GM13977 (cell line): ENCODE data around the gene SH3RF3.

Experiments used
- DNase-seq: peaks from one replicate; pipeline ENCODE4 v3.0.0; 2012; ENCODE audit warnings: low spot score
- CTCF ChIP-seq: IDR thresholded peaks from 2 replicates; pipeline ENCODE4 v1.5.1; 2012; ENCODE audit warnings: mild to moderate bottlenecking, control low read depth; ENCODE audit not compliant: insufficient read depth; ENCODE audit errors: extremely low read depth, missing control alignments
- in situ Hi-C: fragments of 300-500 bp; cut with MboI; formaldehyde crosslinking; loops from one replicate; pipeline ENCODE4 v1.12.0; 2022; ENCODE audit warnings: low sequenced_read_pairs, low pct_unique_long_range_greater_than_20kb, mixed read lengths, inconsistent platforms; ENCODE audit not compliant: unreplicated experiment

SH3RF3 gene

GRCh38 chr2:109180786-109181185 lies 51.8 kb downstream of the SH3RF3 start:
- no peak for DNase-seq
- in situ Hi-C loops: loop anchor here (25.0 kb wide), 1 partner anchor 107 kb away; no protein-coding TSS in a partner anchor

GRCh38 chr2:109182426-109182825 lies 53.4 kb downstream of the SH3RF3 start:
- DNase-seq: no peak
- in situ Hi-C loops: loop anchor here (25.0 kb wide), 1 partner anchor 105 kb away; no protein-coding TSS in a partner anchor
- TF ChIP-seq CTCF: no peak

More at GRCh38 chr2:109180786-109181185, 51.8 kb downstream of the SH3RF3 start:
- TF ChIP-seq CTCF: no peak

GRCh38 chr2:109183871-109184270 lies 54.9 kb downstream of the SH3RF3 start:
- no peak for TF ChIP-seq CTCF
- in situ Hi-C loops: loop anchor here (25.0 kb wide), 1 partner anchor 103 kb away; no protein-coding TSS in a partner anchor
- no peak for DNase-seq

GRCh38 chr2:109184368-109184767 lies 55.4 kb downstream of the SH3RF3 start:
- TF ChIP-seq CTCF: no peak
- DNase-seq: no peak
- in situ Hi-C loops: loop anchor here (25.0 kb wide), 1 partner anchor 103 kb away; no protein-coding TSS in a partner anchor

- DNase-seq: no peak
- TF ChIP-seq CTCF: no peak
- in situ Hi-C loops: loop anchor here (25.0 kb wide), 1 partner anchor 102 kb away; no protein-coding TSS in a partner anchor
Observed at GRCh38 chr2:109185338-109185737, 56.3 kb downstream of the SH3RF3 start.

- TF ChIP-seq CTCF: no peak
- in situ Hi-C loops: loop anchor here (25.0 kb wide), 1 partner anchor 101 kb away; no protein-coding TSS in a partner anchor
- no peak for DNase-seq
Observed at GRCh38 chr2:109185821-109186570, 57.0 kb downstream of the SH3RF3 start.
